HG03103 (cell line): Measurements from ENCODE around the gene MMP14.
"Not testable (repeated sequence)": the region's sequence is repeated elsewhere in the genome, so short reads cannot be mapped to it uniquely, and the experiment has no call there.

Experiments used
- ATAC-seq: cut with Tn5 transposase; IDR thresholded peaks from one replicate; pipeline ENCODE4 v1.9.1; 2021; ENCODE audit warnings: low read depth; ENCODE audit not compliant: unreplicated experiment

Gene MMP14

GRCh38 chr14:22836301-22837113, at the start of gene MMP14:
Gene MMP14, plus strand, starts transcription at chr14:22836585. Its CDS starts 233 bp downstream, at chr14:22836818.
- no peak for ATAC-seq

GRCh38 chr14:22786685-22787084, 49.7 kb upstream of the MMP14 start:
- ATAC-seq, result no peak

GRCh38 chr14:22791301-22791700, 45.1 kb upstream of the MMP14 start:
- no peak for ATAC-seq

GRCh38 chr14:22792158-22792557, 44.2 kb upstream of the MMP14 start:
- ATAC-seq, result no peak

- not testable (repeated sequence) for ATAC-seq
These were observed 42.8 kb upstream of the MMP14 start for GRCh38 chr14:22793550-22793949.

- no peak for ATAC-seq
These were observed 42.4 kb upstream of the MMP14 start for GRCh38 chr14:22793976-22794375.

- peak; percentile 49 for ATAC-seq
These were observed 41.8 kb upstream of the MMP14 start for GRCh38 chr14:22794551-22794951.

GRCh38 chr14:22796087-22796707, 40.2 kb upstream of the MMP14 start:
- ATAC-seq, result no peak

- ATAC-seq, result no peak
These were observed 39.1 kb upstream of the MMP14 start for GRCh38 chr14:22797017-22797917.

- ATAC-seq, result no peak
These were observed 37.9 kb upstream of the MMP14 start for GRCh38 chr14:22798528-22798927.

GRCh38 chr14:22800346-22800745, 36.0 kb upstream of the MMP14 start:
- ATAC-seq, result no peak

- no peak for ATAC-seq
These were observed 34.7 kb upstream of the MMP14 start for GRCh38 chr14:22801716-22802115.

GRCh38 chr14:22802860-22803686, 33.3 kb upstream of the MMP14 start:
- ATAC-seq, result no peak

- ATAC-seq, result no peak
These were observed 32.8 kb upstream of the MMP14 start for GRCh38 chr14:22803687-22803974.

- not testable (repeated sequence) for ATAC-seq
These were observed 31.1 kb upstream of the MMP14 start for GRCh38 chr14:22805235-22805634.

- no peak for ATAC-seq
These were observed 28.8 kb upstream of the MMP14 start for GRCh38 chr14:22807432-22808087.

- ATAC-seq, result no peak
These were observed 27.8 kb upstream of the MMP14 start for GRCh38 chr14:22808388-22809209.

GRCh38 chr14:22811722-22812121, 24.7 kb upstream of the MMP14 start:
- ATAC-seq, result no peak

GRCh38 chr14:22812744-22813143, 23.6 kb upstream of the MMP14 start:
- no peak for ATAC-seq
